HT-29 (cell line): ENCODE results near the gene MTRF1L. TPM values are rescaled to one million over a fixed set of nuclear protein-coding genes. Genes with fewer than 3 reads are reported as not detected.
"Not testable (repeated sequence)": the region's sequence is repeated elsewhere in the genome, so short reads cannot be mapped to it uniquely, and the experiment has no call there.

ENCODE experiments used
- DNase-seq: peaks from one replicate; pipeline ENCODE4 v3.0.0-alpha.2; 2015; ENCODE audit warnings: low spot score
- small RNA-seq: library from RNA; depleted of rRNA; stranded (forward); fragments of <200 nt; gene quantifications from one replicate; pipeline ENCODE3, GENCODE V24; 2014
- total RNA-seq: library from RNA; depleted of rRNA; stranded (reverse); fragments of >200 nt; shearing (Covaris generic); gene quantifications from 2 replicates; pipeline ENCODE4 v1.2.3, GENCODE V29; 2014; rRNA removed

Gene MTRF1L
- total RNA-seq, 1 experiment from 2014 or later, result 25.2 TPM

GRCh38 chr6:152973916-152974315 is 28.6 kb downstream of the MTRF1L start:
- no peak for DNase-seq

- DNase-seq, result no peak
These were observed 32.7 kb downstream of the MTRF1L start for GRCh38 chr6:152969688-152970418.

- DNase-seq, result not testable (repeated sequence)
These were observed 36.2 kb downstream of the MTRF1L start for GRCh38 chr6:152966168-152966894.

- no peak for DNase-seq
These were observed 43.2 kb downstream of the MTRF1L start for GRCh38 chr6:152959333-152959732.

- no peak for DNase-seq
These were observed 44.7 kb downstream of the MTRF1L start for GRCh38 chr6:152957796-152958195.

- no peak for DNase-seq
These were observed 48.1 kb downstream of the MTRF1L start for GRCh38 chr6:152954443-152954842.

GRCh38 chr6:152952866-152953509 is 49.5 kb downstream of the MTRF1L start:
- peak; percentile 43 for DNase-seq

- no peak for DNase-seq
These were observed 50.5 kb downstream of the MTRF1L start for GRCh38 chr6:152952045-152952444.

GRCh38 chr6:152950240-152950639 is 52.3 kb downstream of the MTRF1L start:
- no peak for DNase-seq

- DNase-seq, result peak; percentile 44
These were observed 54.2 kb downstream of the MTRF1L start for GRCh38 chr6:152948150-152948768.

- DNase-seq, result no peak
These were observed 55.5 kb downstream of the MTRF1L start for GRCh38 chr6:152946995-152947394.

- DNase-seq, result no peak
These were observed 56.0 kb downstream of the MTRF1L start for GRCh38 chr6:152946484-152946883.

- DNase-seq, result no peak
These were observed 59.1 kb downstream of the MTRF1L start for GRCh38 chr6:152943260-152943897.

GRCh38 chr6:152942319-152942869 is 60.1 kb downstream of the MTRF1L start:
- DNase-seq, result no peak

GRCh38 chr6:152941746-152942145 is 60.8 kb downstream of the MTRF1L start:
- DNase-seq, result no peak

Small RNA genes lying within 50 kb of the gene (small RNA-seq; reads per million reads assigned to genes)
- gene AL080276.1, result not detected

Other genes with a start within 250 kb of the MTRF1L start
- gene FBXO5, start 19.7 kb downstream of the MTRF1L start, total RNA-seq, result 8.5 TPM in 2 replicates
- 1.3 and 2.0 TPM in 2 replicates for gene RGS17, start 128.6 kb upstream of the MTRF1L start, total RNA-seq